ENCODE measurements around the gene ALOX15B.

ALOX15B gene

DNA sequence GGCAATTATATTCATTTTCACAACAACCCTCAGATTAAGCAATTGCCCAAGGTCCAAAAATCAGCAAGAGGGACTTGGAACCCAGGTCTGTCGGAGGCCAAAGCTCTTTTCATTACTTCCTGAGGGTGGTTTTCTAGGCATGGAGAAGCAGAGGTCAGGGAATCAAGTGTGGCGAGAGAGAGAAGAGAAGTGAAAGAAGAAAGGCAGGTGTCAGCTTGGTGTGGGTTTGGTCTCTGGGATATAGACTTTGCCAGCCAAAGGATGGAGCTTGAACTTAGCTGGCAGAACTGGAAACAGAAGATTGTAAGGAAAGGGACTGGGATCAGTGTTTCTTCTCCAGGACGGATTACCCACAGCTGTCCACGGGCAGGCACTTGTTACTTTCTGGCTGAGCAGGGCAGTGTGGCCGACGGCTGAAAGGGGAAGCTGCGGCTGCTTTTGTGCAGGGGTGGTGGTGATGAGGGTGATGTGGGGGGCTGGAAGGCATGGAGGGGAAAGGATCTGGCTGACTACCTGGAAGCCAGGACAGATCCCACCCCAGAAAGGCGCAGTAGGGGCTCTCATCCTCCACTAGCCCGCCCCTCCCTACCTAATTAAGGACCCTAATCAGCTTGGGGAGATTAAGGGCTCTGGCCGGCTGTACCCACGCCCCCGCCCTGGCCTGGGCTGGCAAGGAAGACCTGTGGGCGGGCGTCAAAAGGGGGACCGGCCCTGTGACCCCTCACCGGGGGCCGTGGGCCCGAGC lies 36.7 kb upstream of the ALOX15B start, which contains the start of gene GUCY2D:
GUCY2D (plus strand) TSS at position 640 of the 745 bp plus-strand sequence. CDS start 433 bp downstream, outside the sequence.
- TF ChIP-seq, protein P1, sequence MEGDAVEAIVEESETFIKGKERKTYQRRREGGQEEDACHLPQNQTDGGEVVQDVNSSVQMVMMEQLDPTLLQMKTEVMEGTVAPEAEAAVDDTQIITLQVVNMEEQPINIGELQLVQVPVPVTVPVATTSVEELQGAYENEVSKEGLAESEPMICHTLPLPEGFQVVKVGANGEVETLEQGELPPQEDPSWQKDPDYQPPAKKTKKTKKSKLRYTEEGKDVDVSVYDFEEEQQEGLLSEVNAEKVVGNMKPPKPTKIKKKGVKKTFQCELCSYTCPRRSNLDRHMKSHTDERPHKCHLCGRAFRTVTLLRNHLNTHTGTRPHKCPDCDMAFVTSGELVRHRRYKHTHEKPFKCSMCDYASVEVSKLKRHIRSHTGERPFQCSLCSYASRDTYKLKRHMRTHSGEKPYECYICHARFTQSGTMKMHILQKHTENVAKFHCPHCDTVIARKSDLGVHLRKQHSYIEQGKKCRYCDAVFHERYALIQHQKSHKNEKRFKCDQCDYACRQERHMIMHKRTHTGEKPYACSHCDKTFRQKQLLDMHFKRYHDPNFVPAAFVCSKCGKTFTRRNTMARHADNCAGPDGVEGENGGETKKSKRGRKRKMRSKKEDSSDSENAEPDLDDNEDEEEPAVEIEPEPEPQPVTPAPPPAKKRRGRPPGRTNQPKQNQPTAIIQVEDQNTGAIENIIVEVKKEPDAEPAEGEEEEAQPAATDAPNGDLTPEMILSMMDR (IDR thresholded peaks at IDR 0.05) = no peak

DNA sequence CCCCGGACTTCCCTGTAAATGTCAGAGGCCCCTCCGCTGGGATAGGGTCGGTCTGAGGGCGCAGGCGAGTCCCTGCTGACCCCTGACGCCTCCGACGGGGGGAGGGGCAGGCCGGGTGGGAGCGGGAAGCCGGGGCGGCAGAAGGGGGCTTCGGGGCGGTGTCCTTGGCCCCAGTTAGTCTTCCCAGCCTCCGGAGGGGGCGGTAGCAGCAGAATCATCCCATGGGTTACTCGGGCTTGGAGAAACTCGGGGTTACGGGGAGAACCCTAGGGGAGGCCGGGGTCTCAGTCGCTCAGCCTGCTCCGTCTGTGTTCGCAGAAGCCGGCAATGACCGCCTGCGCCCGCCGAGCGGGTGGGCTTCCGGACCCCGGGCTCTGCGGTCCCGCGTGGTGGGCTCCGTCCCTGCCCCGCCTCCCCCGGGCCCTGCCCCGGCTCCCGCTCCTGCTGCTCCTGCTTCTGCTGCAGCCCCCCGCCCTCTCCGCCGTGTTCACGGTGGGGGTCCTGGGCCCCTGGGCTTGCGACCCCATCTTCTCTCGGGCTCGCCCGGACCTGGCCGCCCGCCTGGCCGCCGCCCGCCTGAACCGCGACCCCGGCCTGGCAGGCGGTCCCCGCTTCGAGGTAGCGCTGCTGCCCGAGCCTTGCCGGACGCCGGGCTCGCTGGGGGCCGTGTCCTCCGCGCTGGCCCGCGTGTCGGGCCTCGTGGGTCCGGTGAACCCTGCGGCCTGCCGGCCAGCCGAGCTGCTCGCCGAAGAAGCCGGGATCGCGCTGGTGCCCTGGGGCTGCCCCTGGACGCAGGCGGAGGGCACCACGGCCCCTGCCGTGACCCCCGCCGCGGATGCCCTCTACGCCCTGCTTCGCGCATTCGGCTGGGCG lies 35.9 kb upstream of the ALOX15B start:
- TF ChIP-seq, protein P1 (IDR thresholded peaks at IDR 0.05) = no peak

DNA sequence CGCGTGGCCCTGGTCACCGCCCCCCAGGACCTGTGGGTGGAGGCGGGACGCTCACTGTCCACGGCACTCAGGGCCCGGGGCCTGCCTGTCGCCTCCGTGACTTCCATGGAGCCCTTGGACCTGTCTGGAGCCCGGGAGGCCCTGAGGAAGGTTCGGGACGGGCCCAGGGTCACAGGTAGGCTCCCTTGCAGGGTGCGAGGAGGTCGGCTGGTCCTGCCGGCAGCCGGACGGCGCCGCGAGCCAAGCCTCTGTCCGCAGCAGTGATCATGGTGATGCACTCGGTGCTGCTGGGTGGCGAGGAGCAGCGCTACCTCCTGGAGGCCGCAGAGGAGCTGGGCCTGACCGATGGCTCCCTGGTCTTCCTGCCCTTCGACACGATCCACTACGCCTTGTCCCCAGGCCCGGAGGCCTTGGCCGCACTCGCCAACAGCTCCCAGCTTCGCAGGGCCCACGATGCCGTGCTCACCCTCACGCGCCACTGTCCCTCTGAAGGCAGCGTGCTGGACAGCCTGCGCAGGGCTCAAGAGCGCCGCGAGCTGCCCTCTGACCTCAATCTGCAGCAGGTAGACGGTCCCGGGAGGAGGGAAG lies 35.2 kb upstream of the ALOX15B start:
- TF ChIP-seq, protein P1 (IDR thresholded peaks at IDR 0.05) = no peak

DNA sequence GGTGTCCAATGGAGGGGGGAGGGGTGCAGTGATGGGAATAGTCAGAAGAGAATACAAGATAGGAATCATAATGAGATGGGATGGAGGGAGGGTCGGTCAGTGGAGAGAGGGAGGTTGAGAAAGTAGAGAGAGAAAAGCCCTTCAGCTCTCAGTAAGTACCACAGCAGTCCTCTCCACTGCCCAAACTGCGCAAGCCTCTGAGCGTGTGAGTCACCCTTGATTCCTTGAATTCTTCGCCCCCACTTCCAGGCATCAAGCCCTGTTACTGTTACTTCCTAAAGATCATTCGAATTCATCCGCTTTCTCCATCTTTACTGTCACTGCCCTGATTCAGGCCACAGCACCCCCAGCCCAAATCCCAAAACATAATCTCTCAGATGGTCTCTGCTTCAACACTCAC lies 34.0 kb upstream of the ALOX15B start:
- TF ChIP-seq, protein P1 (IDR thresholded peaks at IDR 0.05) = no peak

DNA sequence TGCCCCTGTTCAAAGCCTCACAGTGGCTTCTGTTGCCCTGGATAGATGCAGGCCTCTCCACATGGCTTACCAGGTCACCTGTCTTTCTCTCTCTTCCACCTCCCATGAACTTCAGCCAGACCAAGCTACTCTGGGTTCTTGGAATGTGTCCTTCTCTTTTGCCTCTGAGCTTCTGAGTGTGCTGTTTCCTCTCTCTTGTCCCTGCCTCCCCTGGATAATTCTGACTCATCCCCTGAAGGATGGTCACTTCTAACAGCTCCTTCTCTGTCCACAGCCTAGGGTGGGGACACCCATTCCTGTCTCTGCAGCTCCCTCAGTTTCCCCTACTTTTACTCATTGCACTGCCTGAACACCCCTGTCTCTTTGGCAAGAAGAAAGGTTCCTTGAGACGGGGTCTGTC lies 33.5 kb upstream of the ALOX15B start:
- TF ChIP-seq, protein P1 (IDR thresholded peaks at IDR 0.05) = no peak

DNA sequence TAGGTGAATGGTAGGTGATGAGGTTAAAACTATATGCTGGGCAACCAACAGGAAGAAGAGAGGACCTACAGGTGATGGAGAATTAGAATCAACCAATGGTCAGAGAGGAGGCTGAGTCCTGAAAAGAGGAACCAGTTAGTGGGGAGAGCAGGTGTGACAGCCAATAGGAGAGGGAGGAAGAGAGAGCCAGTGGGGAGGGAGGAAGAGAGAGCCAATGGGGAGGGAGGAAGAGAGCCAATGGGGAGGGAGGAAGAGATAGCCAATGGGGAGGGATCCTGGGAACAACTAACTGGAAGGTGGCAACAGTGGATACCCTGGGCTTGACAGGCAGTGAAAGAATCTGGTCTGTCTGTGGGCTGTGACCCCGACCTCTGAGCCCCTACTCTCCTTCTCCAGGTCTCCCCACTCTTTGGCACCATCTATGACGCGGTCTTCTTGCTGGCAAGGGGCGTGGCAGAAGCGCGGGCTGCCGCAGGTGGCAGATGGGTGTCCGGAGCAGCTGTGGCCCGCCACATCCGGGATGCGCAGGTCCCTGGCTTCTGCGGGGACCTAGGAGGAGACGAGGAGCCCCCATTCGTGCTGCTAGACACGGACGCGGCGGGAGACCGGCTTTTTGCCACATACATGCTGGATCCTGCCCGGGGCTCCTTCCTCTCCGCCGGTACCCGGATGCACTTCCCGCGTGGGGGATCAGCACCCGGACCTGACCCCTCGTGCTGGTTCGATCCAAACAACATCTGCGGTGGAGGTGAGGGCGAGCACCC lies 32.7 kb upstream of the ALOX15B start:
- TF ChIP-seq, protein P1 (IDR thresholded peaks at IDR 0.05) = no peak

All from LNCAP (cell line).